DOHH2 (cell line): ENCODE data around the gene RARG.
A peak's percentile ranks its signal among the peaks of the same experiment; 100 is the strongest.

Experiments
- H3F3A ChIP-seq: fragments of 200-600 bp; sonication (generic), shearing (Covaris generic); 2 replicates; pipeline ENCODE4 v1.6.0; 2016; ENCODE audit warnings: antibody characterized with exemption, mild to moderate bottlenecking; ENCODE audit not compliant: control insufficient read depth, insufficient read depth
- H3K27ac ChIP-seq: fragments of 200-600 bp; sonication (generic); 2 replicates; pipeline ENCODE4 v1.5.1; 2014; ENCODE audit warnings: low read depth, mild to moderate bottlenecking, low read length, moderate library complexity
- H3K27me3 ChIP-seq: fragments of 200-600 bp; sonication (generic); 2 replicates; pipeline ENCODE4 v1.6.1; 2014; ENCODE audit warnings: mild to moderate bottlenecking, low read length, mixed read lengths; ENCODE audit not compliant: control insufficient read depth
- H3K36me3 ChIP-seq: fragments of 200-600 bp; sonication (generic); 2 replicates; pipeline ENCODE4 v1.6.1; 2014; ENCODE audit warnings: mild to moderate bottlenecking, low read length, moderate library complexity, mixed read lengths; ENCODE audit not compliant: control insufficient read depth
- H3K4me1 ChIP-seq: fragments of 200-600 bp; sonication (generic); 2 replicates; pipeline ENCODE4 v1.6.1; 2014; ENCODE audit warnings: mild to moderate bottlenecking, low read length, mixed read lengths; ENCODE audit not compliant: control insufficient read depth
- H3K4me2 ChIP-seq: fragments of 200-600 bp; sonication (generic); 2 replicates; pipeline ENCODE4 v1.6.0; 2014; ENCODE audit warnings: mild to moderate bottlenecking, low read length, moderate library complexity
- H3K4me3 ChIP-seq: fragments of 200-600 bp; sonication (generic); 2 replicates; pipeline ENCODE4 v1.5.1; 2014; ENCODE audit warnings: mild to moderate bottlenecking, low read length, mixed read lengths
- H3K79me2 ChIP-seq: fragments of 200-600 bp; sonication (generic); 2 replicates; pipeline ENCODE4 v1.6.1; 2014; ENCODE audit warnings: mild to moderate bottlenecking, low read length, mixed read lengths; ENCODE audit not compliant: control insufficient read depth
- H3K9me2 ChIP-seq: fragments of 200-600 bp; sonication (generic); replicated peaks from 2 replicates; pipeline ENCODE4 v1.6.1; 2014; ENCODE audit warnings: mild to moderate bottlenecking, low read length, mixed read lengths; ENCODE audit not compliant: control insufficient read depth
- H3K9me3 ChIP-seq: fragments of 200-600 bp; sonication (generic); 2 replicates; pipeline ENCODE4 v1.6.1; 2014; ENCODE audit warnings: antibody characterized with exemption, low read length, mixed read lengths; ENCODE audit not compliant: control insufficient read depth, insufficient read depth
- H4K20me1 ChIP-seq: fragments of 200-600 bp; sonication (generic); 2 replicates; pipeline ENCODE4 v1.6.0; 2014; ENCODE audit warnings: low read depth, mild to moderate bottlenecking, antibody characterized with exemption, low read length, moderate library complexity; ENCODE audit not compliant: control insufficient read depth, insufficient read depth
- EZH2phosphoT487 ChIP-seq: fragments of 200-600 bp; sonication (generic); IDR thresholded peaks from 2 replicates; pipeline ENCODE4 v1.6.1; 2017; ENCODE audit warnings: borderline replicate concordance, mild to moderate bottlenecking, antibody characterized with exemption, low read length, moderate library complexity, mixed read lengths
- TF ChIP-seq, protein P1 (sequence below): fragments of 200-600 bp; sonication (generic); IDR thresholded peaks from one replicate; pipeline ENCODE4 v1.5.1; 2014; ENCODE audit warnings: antibody characterized with exemption, mild to moderate bottlenecking, low read depth, low read length; ENCODE audit not compliant: poor library complexity, severe bottlenecking

RARG gene

GRCh38 chr12:53181935-53182334 lies 50.1 kb downstream of the RARG start:
- Histone ChIP-seq H3F3A (peaks cover 6% of the 10 kb centered on the region), H3K9me3 (no peaks in the 10 kb centered on the region), H4K20me1 (no peaks in the 10 kb centered on the region; the same call in 1 of the 2 replicates), H3K4me2 (peak overlapping the region; percentile 86), H3K27ac (peak overlapping the region; percentile 85; the same call in 1 of the 2 replicates), H3K4me3 (peak overlapping the region; percentile 84), H3K4me1 (peaks cover 38% of the 10 kb centered on the region), H3K27me3 (no peaks in the 10 kb centered on the region), H3K9me2 (no peaks in the 10 kb centered on the region), H3K79me2 (peaks cover 41% of the 10 kb centered on the region), H3K36me3 (peaks cover 58% of the 10 kb centered on the region)
- TF ChIP-seq EZH2phosphoT487 = no peak
- TF ChIP-seq, protein P1, sequence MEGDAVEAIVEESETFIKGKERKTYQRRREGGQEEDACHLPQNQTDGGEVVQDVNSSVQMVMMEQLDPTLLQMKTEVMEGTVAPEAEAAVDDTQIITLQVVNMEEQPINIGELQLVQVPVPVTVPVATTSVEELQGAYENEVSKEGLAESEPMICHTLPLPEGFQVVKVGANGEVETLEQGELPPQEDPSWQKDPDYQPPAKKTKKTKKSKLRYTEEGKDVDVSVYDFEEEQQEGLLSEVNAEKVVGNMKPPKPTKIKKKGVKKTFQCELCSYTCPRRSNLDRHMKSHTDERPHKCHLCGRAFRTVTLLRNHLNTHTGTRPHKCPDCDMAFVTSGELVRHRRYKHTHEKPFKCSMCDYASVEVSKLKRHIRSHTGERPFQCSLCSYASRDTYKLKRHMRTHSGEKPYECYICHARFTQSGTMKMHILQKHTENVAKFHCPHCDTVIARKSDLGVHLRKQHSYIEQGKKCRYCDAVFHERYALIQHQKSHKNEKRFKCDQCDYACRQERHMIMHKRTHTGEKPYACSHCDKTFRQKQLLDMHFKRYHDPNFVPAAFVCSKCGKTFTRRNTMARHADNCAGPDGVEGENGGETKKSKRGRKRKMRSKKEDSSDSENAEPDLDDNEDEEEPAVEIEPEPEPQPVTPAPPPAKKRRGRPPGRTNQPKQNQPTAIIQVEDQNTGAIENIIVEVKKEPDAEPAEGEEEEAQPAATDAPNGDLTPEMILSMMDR = no peak

GRCh38 chr12:53180931-53181645 lies 50.9 kb downstream of the RARG start:
- Histone ChIP-seq H4K20me1 (no peaks in the 10 kb centered on the region; the same call in 1 of the 2 replicates), H3K79me2 (peaks cover 41% of the 10 kb centered on the region), H3K4me2 (peak overlapping the region; percentile 86), H3K9me3 (no peaks in the 10 kb centered on the region), H3K36me3 (peaks cover 49% of the 10 kb centered on the region), H3K4me3 (peak overlapping the region; percentile 84), H3K9me2 (no peaks in the 10 kb centered on the region), H3K4me1 (peaks cover 38% of the 10 kb centered on the region), H3F3A (peaks cover 6% of the 10 kb centered on the region), H3K27ac (peak overlapping the region; percentile 85), H3K27me3 (no peaks in the 10 kb centered on the region)
- TF ChIP-seq EZH2phosphoT487 = no peak
- TF ChIP-seq, protein P1 = no peak

DNA sequence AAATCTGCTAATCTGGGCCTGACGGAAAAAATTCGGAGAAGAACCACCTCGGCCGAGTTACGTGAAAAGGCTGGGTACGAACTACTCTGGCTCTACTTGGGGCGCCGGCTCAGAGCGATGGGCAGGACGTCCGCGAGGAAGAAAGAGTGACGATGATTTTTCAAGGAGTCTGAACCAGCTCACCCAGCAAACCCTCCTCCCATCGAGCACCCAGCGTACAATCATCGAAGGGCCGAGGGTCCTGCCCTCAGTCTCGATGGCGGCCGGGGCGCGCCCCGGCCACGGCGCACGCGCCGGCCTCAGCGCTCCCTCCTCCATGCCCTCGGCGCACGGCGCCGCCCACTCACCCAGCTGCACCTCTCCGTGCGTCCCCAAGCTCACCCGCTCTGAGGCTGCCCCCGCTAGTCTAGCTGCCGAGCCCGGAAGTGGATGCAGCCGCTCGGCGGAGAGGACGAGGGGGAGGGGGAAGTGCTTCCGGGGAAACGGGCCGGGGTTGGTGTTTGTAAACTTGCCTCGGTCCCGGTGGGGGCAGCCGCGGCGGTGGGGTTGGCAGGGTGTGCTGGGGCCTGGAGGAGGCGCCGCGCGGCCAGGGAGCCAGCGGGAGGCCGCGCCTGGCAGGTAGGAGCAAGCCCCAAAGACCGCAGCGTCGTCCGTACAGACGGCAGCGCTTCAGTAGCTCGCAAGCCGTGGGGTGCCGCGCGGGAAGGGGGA lies 51.6 kb downstream of the RARG start, which contains the start of the genes CSAD and ZNF740:
CSAD (minus strand) TSS at position 706 of the 711 bp plus-strand sequence. CDS start 7,455 bp downstream, outside the sequence.
ZNF740 (plus strand) TSS at position 503 of the 711 bp plus-strand sequence. CDS start 1,262 bp downstream, outside the sequence.
- peak within 1 kb of the TSS; percentile 86 for H3K4me2 ChIP-seq
- H3K27me3 ChIP-seq = no peaks in the 10 kb centered on the region
- H3K4me1 ChIP-seq = peaks cover 38% of the 10 kb centered on the region
- H3K9me2 ChIP-seq = no peaks in the 10 kb centered on the region
- peak within 1 kb of the TSS; percentile 85 for H3K27ac ChIP-seq
- no peaks in the 10 kb centered on the region for H3K9me3 ChIP-seq
- H3K4me3 ChIP-seq = peak within 1 kb of the TSS; percentile 84
- peaks cover 6% of the 10 kb centered on the region for H3F3A ChIP-seq
- TF ChIP-seq, protein P1 = no peak
- TF ChIP-seq EZH2phosphoT487 = no peak
- H4K20me1 ChIP-seq = no peaks in the 10 kb centered on the region; the same call in 1 of the 2 replicates
- peaks cover 41% of the 10 kb centered on the region for H3K79me2 ChIP-seq
- H3K36me3 ChIP-seq = peaks cover 42% of the 10 kb centered on the region
